Endometrium (tissue), 2 donors: ENCODE data around the gene MBOAT2.

Source experiments
- FAIRE-seq: peaks from 2 replicates; lab custom pipeline; 2012; peaks lifted over from hg19 to GRCh38; lab: Jason Lieb, UNC
- donor health status: control.
- donor health status: control.

The MBOAT2 gene

GRCh38 chr2:8858264-8858663 is 145.2 kb downstream of the MBOAT2 start:
- no peak for FAIRE-seq

DNA sequence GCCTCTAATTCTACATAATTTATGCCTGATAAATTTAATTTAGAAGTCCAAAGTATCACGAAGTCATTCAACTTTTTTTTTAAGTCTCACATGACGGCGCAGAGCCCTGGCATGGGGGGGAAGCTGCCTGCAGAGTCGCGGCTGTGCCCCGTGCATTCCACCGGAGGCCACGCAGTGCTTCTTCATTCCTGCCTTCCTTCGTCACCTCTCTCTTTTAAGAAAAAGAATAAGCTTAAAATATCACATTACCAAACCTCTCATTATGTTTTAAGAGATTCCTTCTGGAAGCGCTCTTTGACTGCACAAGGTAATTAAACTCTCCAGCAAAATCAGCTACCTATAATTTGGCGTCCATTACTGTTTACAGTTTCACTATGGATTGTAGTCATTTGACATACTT is 145.8 kb downstream of the MBOAT2 start:
- no peak for FAIRE-seq

- no peak for FAIRE-seq
Observed at GRCh38 chr2:8856176-8856575, 147.3 kb downstream of the MBOAT2 start.

DNA sequence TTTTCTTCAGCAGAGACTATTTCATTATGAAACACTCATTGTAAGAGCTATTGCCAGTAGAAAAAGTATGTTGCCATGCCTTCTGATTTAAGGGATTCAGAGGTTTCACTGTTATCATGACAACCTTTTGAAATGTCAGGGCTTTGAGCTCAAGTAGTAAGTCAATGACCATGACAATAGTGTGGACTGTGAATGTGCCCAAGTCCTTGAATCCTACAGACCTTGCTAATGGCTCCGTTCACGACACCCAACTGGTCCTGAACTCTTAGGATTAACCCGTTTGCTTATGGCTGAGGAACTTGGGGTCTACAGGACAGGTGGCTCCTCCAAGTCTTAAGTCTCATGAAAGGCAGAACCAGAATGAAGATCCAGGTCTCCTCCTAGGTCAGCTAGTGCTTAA is 148.5 kb downstream of the MBOAT2 start:
- FAIRE-seq: no peak

GRCh38 chr2:8853426-8853825 is 150.1 kb downstream of the MBOAT2 start:
- FAIRE-seq: no peak

- no peak for FAIRE-seq
Observed at GRCh38 chr2:8851811-8852560, 151.5 kb downstream of the MBOAT2 start.

GRCh38 chr2:8850845-8851487 is 152.5 kb downstream of the MBOAT2 start:
- FAIRE-seq: no peak

- no peak for FAIRE-seq
Observed at GRCh38 chr2:8849327-8849726, 154.2 kb downstream of the MBOAT2 start.

DNA sequence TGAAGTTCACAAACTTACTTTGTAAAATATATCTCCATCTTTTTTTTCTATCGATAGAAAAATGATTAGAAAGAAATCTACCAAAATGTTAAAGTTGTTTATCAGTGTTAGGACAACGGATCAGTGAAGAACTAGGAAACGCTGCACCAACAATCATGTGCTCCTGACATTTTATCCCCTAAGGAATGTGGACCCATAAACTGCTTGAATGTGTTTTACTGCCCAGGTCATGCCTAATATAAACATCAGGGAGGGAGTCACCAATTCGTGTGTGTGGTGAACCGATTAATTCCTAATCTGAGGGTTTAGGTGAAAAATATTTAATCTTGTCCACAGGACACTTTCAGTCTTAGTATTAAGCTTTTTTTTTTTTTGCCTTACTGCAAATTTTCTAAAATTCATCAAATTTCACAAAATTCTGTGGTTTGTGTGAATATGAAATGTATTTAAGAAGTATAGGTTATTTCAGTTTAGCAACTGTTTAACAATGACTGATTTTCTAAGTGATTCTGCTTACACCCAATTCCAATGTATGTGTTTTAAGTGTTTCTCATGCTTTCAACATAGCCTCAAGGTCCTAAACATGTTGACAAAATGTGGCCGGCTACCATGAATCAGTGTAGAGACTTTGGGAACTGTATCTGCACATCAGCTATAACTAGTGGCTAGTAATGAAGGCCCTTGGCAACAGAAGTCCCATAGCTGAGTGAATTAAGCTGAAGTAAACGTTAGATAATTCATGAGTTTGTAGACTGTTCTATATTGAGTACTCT is 155.0 kb downstream of the MBOAT2 start:
- FAIRE-seq: no peak

- no peak for FAIRE-seq
Observed at GRCh38 chr2:8847400-8847799, 156.1 kb downstream of the MBOAT2 start.

DNA sequence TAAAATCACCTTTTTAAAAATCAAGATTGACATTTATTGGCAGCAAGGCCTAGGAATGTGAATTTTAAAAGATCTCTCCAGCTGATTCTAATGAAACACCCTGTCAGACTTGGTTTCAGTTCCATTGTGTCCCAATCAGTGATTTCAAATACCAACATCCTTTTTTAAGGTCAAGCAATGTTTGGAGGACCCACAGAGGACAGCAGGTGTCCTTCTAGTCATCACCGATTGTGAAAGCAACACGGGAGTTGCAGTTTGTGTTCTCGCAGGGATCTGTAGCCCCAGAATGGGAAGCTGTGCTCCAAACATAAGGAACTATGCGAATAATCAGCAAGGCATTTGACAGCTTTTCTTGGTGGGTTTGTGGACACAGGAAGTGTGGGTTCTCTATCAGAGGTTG is 161.6 kb downstream of the MBOAT2 start:
- no peak for FAIRE-seq

DNA sequence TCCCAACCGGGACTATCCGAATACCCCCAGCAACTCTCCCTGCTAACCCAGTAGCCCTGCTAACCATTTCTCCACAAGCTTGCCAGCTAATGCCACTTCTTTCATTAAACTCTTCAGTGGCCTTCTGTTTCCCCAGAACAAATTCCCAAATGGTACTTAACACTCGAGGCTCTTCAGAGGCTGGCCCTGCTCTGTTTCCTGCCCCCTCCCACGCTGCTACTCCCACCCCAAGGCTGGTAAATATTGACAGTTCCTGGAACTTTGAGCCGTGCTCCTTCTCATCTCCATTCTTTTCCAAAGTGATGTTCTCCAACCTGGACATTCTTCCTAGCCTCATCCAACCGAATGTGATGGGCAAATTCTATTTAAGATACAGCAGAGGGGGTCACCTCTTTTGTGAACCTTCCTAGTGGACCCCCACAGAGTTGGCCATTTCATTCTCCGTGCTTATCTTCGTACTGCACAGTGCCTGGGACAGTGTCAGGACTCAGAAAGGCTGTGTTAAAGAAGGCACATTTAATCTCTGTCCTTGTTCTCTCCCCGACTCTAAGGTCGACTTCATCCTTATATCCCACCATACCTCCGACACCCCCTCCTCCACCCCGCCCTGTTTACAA is 162.9 kb downstream of the MBOAT2 start:
- no peak for FAIRE-seq

GRCh38 chr2:8839189-8839965 is 164.1 kb downstream of the MBOAT2 start:
- no peak for FAIRE-seq

DNA sequence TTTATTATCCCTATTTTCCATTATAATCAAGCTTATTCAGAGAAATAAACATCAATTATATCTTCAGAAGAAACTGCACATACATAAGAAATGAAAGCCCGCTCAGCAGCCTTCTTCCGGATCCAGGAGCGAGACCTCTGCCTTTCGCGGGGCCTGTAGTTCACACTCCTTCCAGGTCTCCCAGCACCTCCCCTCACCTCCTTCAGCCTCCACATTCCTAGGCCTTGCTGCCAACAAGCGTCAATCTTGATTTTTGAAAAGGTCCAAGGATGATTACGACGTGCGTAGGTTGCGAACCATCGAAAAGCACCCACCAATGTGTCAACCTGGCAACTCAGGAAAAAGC is 165.7 kb downstream of the MBOAT2 start:
- FAIRE-seq: no peak

DNA sequence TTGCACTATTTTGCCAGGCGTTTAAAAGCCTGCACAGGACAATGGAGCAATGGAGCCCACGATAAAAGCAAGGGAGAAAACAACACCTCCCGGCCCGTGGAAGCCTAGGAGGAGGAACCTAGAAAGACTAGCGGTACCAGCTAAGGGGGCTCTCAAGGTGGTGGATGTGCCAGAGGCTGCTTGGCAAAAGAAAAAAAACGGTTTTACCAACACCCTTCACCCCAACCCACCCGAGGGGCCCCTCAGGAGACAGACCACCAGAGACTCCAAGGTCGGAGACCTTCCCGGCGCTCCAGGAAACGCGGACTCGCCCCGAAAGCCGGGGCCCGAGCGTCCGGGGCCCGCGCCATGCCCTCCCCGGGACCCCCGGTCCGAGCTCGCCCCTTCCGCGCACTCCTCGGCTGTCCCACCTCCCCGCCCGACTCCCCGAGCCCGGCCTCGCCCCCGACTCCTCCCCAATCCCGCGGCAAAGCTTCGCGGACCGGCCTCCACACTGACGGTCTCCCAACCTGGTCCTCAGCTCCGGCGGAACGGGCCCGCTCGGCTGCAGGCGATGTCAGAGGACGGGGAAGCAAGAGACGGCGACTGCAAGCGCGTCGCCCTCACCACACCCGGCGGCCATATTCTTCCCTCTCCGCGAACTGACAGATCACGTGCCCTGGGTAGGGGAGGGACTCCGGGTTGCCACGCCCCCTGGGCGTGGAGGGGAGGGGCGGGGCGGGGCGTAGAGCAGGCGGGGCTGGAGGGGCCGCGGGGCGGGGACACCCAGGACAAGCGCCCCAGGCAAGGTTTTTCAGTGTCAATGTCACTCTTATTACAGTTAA is 166.3 kb downstream of the MBOAT2 start, which contains the start of gene KIDINS220:
Gene KIDINS220, minus strand, starts transcription at position 643 of the 824 bp plus-strand sequence. CDS start 10,520 bp downstream, outside the sequence.
- no peak for FAIRE-seq

DNA sequence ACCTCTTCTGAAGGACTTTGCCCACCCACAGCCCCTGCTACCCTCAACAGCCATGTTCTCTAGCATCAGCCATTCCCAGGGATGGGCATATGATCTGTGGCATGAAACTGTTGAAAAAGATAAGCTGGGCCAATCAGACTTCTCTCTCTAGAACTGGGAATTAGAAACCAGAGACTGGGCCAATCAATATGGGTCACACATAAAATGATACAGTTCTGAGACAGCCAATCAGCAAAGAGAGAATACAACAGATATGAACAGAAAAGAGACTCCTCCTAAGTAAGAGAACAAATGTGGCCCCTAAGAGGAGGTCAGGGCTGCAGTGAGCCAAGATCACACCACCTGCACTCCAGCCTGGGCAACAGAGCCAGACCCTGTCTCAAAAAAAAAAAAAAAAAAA is 168.2 kb downstream of the MBOAT2 start:
- no peak for FAIRE-seq

DNA sequence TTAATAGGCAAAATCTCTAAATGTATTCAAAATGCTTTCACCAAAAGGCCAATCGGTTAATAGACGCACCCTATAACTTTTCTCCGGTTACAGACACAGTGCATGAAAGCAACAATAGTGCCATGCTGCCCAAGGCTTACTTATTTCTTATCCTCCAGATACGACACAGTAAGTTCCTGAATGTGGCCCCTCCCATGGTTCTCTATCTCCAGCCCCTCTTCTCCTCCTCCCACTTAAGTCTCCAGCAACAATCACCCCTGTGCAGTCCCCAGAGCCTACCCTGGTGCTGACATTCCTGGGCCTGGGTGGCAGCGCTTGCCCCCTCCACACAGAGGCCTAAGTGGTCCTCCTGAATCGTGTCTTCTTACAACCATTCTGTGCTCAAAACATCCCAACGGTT is 169.6 kb downstream of the MBOAT2 start:
- no peak for FAIRE-seq

GRCh38 chr2:8831516-8831915 is 172.0 kb downstream of the MBOAT2 start:
- FAIRE-seq: no peak

GRCh38 chr2:8827729-8828128 is 175.8 kb downstream of the MBOAT2 start:
- FAIRE-seq: no peak

- FAIRE-seq: no peak
Observed at GRCh38 chr2:8822218-8822617, 181.3 kb downstream of the MBOAT2 start.
